AG10803 (cell line): ENCODE measurements around the gene FAM83F.

Experiments used
- DNase-seq: peaks from one replicate; pipeline ENCODE4 v3.0.0; 2010; ENCODE audit warnings: low read depth
- H3K4me3 ChIP-seq: 2 replicates; pipeline ENCODE4 v1.5.1; 2011; ENCODE audit warnings: mild to moderate bottlenecking, low read length, control low read depth
- CTCF ChIP-seq: conservative IDR thresholded peaks from 2 replicates; pipeline ENCODE4 v1.5.1; 2011; ENCODE audit warnings: mild to moderate bottlenecking, low read length, control low read depth, inconsistent platforms

The FAM83F gene

GRCh38 chr22:39979048-39979447, 15.7 kb upstream of the FAM83F start:
- TF ChIP-seq CTCF = no peak
- H3K4me3 ChIP-seq = no peak overlapping the region
- DNase-seq = no peak

GRCh38 chr22:39979458-39979857, 15.3 kb upstream of the FAM83F start:
- no peak for TF ChIP-seq CTCF
- DNase-seq = no peak
- H3K4me3 ChIP-seq = no peak overlapping the region

- TF ChIP-seq CTCF = no peak
- H3K4me3 ChIP-seq = no peak overlapping the region
- DNase-seq = no peak
Measured at GRCh38 chr22:39980596-39980995, 14.2 kb upstream of the FAM83F start.

- no peak overlapping the region for H3K4me3 ChIP-seq
- TF ChIP-seq CTCF = no peak
- DNase-seq = no peak
Measured at GRCh38 chr22:39983346-39983745, 11.4 kb upstream of the FAM83F start.

- no peak for DNase-seq
- H3K4me3 ChIP-seq = no peak overlapping the region
- no peak for TF ChIP-seq CTCF
Measured at GRCh38 chr22:39984006-39984405, 10.7 kb upstream of the FAM83F start.

- no peak for DNase-seq
- TF ChIP-seq CTCF = no peak
Measured at GRCh38 chr22:39984746-39985145, 10.0 kb upstream of the FAM83F start.

GRCh38 chr22:39985383-39986035, 9.2 kb upstream of the FAM83F start:
- no peak for TF ChIP-seq CTCF
- H3K4me3 ChIP-seq = no peak overlapping the region
- DNase-seq = no peak

More at GRCh38 chr22:39984746-39985145, 10.0 kb upstream of the FAM83F start:
- no peak overlapping the region for H3K4me3 ChIP-seq
